HepG2 (cell line): Measurements from ENCODE around the gene CTDSP1. TPM values are rescaled to one million over a fixed set of nuclear protein-coding genes. Genes with fewer than 3 reads are reported as not detected.
A peak's percentile ranks its signal among the peaks of the same experiment; 100 is the strongest.

Experiments used
- AGO1 ChIP-seq: fragments of 200-400 bp; formaldehyde crosslinking; IDR thresholded peaks from 2 replicates; pipeline ENCODE4 v1.6.1; 2017; ENCODE audit warnings: mild to moderate bottlenecking, low read depth, low read length, moderate library complexity; ENCODE audit not compliant: poor library complexity, severe bottlenecking
- FUBP1 ChIP-seq: sonication (generic); formaldehyde crosslinking; IDR thresholded peaks from 2 replicates; pipeline ENCODE4 v1.5.1; 2020; ENCODE audit warnings: missing genetic modification reagents, mild to moderate bottlenecking, borderline replicate concordance
- GPBP1L1 ChIP-seq: sonication (generic); formaldehyde crosslinking; IDR thresholded peaks from 2 replicates; pipeline ENCODE4 v1.5.0; 2020; ENCODE audit warnings: mild to moderate bottlenecking, missing genetic modification reagents
- HDAC1 ChIP-seq: sonication (generic); formaldehyde crosslinking; IDR thresholded peaks from 2 replicates; pipeline ENCODE4 v1.5.1; 2020; ENCODE audit warnings: mild to moderate bottlenecking, missing genetic modification reagents
- PCBP1 ChIP-seq: fragments of 200-400 bp; formaldehyde crosslinking; IDR thresholded peaks from 2 replicates; pipeline ENCODE4 v1.6.1; 2017; ENCODE audit warnings: mild to moderate bottlenecking, low read depth, low read length, borderline replicate concordance
- RARG ChIP-seq: sonication (generic); formaldehyde crosslinking; IDR thresholded peaks from 2 replicates; pipeline ENCODE4 v1.4.0; 2020; ENCODE audit warnings: low read depth, mild to moderate bottlenecking, missing genetic modification reagents
- RELA ChIP-seq: sonication (generic); formaldehyde crosslinking; IDR thresholded peaks from 2 replicates; pipeline ENCODE4 v1.4.0; 2020; ENCODE audit warnings: missing genetic modification reagents
- RFX3 ChIP-seq: IDR thresholded peaks from 2 replicates; pipeline ENCODE4 v1.6.1; 2016; ENCODE audit warnings: missing biosample characterization, missing genetic modification reagents
- RFX5 ChIP-seq: IDR thresholded peaks from 2 replicates; pipeline ENCODE4 v1.6.1; 2011; ENCODE audit warnings: low read depth, low read length, improper control_type of control experiment
- RXRB ChIP-seq: IDR thresholded peaks from 2 replicates; pipeline ENCODE4 v1.6.1; 2016; ENCODE audit warnings: borderline replicate concordance, missing genetic modification reagents, missing compliant biosample characterization
- SETDB1 ChIP-seq: sonication (generic); formaldehyde crosslinking; IDR thresholded peaks from 2 replicates; pipeline ENCODE4 v1.5.1; 2020; ENCODE audit warnings: missing genetic modification reagents, mild to moderate bottlenecking, borderline replicate concordance
- SP1 ChIP-seq, 2 experiments: fragments of 450-650 bp in 1 of 2; sonication (generic) in 1 of 2; formaldehyde crosslinking in 1 of 2; IDR thresholded peaks; 2 replicates each; pipeline versions ENCODE4 v1.4.0 to v1.6.1; 2016 to 2020; ENCODE audit warnings: missing genetic modification reagents in 1 of 2
- SP2 ChIP-seq: sonication (generic); formaldehyde crosslinking; IDR thresholded peaks from 2 replicates; pipeline ENCODE4 v1.5.1; 2020; ENCODE audit warnings: mild to moderate bottlenecking, missing genetic modification reagents
- ZBTB7A ChIP-seq: sonication (generic); formaldehyde crosslinking; IDR thresholded peaks from 2 replicates; pipeline ENCODE4 v1.8.0; 2022; ENCODE audit warnings: mild to moderate bottlenecking, missing genetic modification reagents
- ZNF251 ChIP-seq: sonication (generic); formaldehyde crosslinking; IDR thresholded peaks from 2 replicates; pipeline ENCODE4 v1.9.0; 2021; ENCODE audit warnings: mild to moderate bottlenecking, missing genetic modification reagents
- ZNF660 ChIP-seq: sonication (generic); formaldehyde crosslinking; IDR thresholded peaks from 2 replicates; pipeline ENCODE4 v1.5.1; 2020; ENCODE audit warnings: mild to moderate bottlenecking, low read depth, missing genetic modification reagents, borderline replicate concordance
- ZNF670 ChIP-seq: sonication (generic); formaldehyde crosslinking; IDR thresholded peaks from 2 replicates; pipeline ENCODE4 v1.8.0; 2022; ENCODE audit warnings: mild to moderate bottlenecking, missing genetic modification reagents, borderline replicate concordance
- ZNF674 ChIP-seq: sonication (generic); formaldehyde crosslinking; IDR thresholded peaks from 2 replicates; pipeline ENCODE4 v1.5.0; 2020; ENCODE audit warnings: low read depth, mild to moderate bottlenecking, missing genetic modification reagents
- polyA plus RNA-seq, 8 experiments: library from polyadenylated mRNA; depleted of rRNA in 3 of 8; stranded (reverse) in 7 of 8; unstranded in 1 of 8; fragments of >200 nt; fragmentation: Illumina TruSeq in 4 of 8; extraction: Trizol in 4 of 8; gene quantifications; 2 replicates each; pipeline versions ENCODE4 v1.2.1 to v1.2.3, GENCODE V29; 2011 to 2016; ENCODE audit warnings: low read depth in 4 of 8, missing spikeins in 1 of 8, mixed read lengths in 1 of 8; ENCODE audit not compliant: insufficient read depth in 1 of 8
- total RNA-seq, 5 experiments: library from RNA; depleted of rRNA; stranded (reverse); fragments of >200 nt; fragmentation: Illumina TruSeq; extraction: Trizol; gene quantifications; 2 replicates each; pipeline ENCODE4 v1.2.3, GENCODE V29; 2016; ENCODE audit warnings: low read depth in 1 of 5
- TF ChIP-seq, protein P1 (sequence below): sonication (generic); formaldehyde crosslinking; IDR thresholded peaks from 2 replicates; pipeline ENCODE4 v1.4.0; 2020; ENCODE audit warnings: mild to moderate bottlenecking, missing genetic modification reagents
- TF ChIP-seq, protein P2 (sequence below): sonication (generic); formaldehyde crosslinking; IDR thresholded peaks from 2 replicates; pipeline ENCODE4 v1.4.0; 2020; ENCODE audit warnings: mild to moderate bottlenecking, missing genetic modification reagents

Gene CTDSP1
- total and polyA plus RNA-seq, 2 of the 13 experiments (the other 11 are each of a cell fraction or from before 2014, with no cell fraction given), result 91.0 to 268 TPM

GRCh38 chr2:218395826-218396687 lies 3.6 kb upstream of the CTDSP1 start (continued):
- TF ChIP-seq SP2 (CRISPR knock-in tag) (peak; percentile 54), ZNF660 (CRISPR knock-in tag) (no peak), AGO1 (peak; percentile 96), HDAC1 (CRISPR knock-in tag) (peak; percentile 88), SETDB1 (CRISPR knock-in tag) (peak; percentile 61; the same call in 1 of the 2 replicates), GPBP1L1 (CRISPR knock-in tag) (no peak), RXRB (CRISPR knock-in tag) (peak; percentile 88), ZNF674 (CRISPR knock-in tag) (0 out of 2 replicates have a peak, but pooled peaks have one; percentile 7), ZNF670 (CRISPR knock-in tag) (peak; percentile 49), ZBTB7A (peak; percentile 68), RELA (CRISPR knock-in tag) (peak; percentile 48; the same call in 1 of the 2 replicates), SP1 (IDR thresholded peaks at IDR 0.05) (no peak), SP1 (CRISPR knock-in tag; IDR thresholded peaks at IDR 0.05) (peak; percentile 95), RFX3 (peak; percentile 40; the same call in 1 of the 2 replicates), FUBP1 (CRISPR knock-in tag) (no peak), RFX5 (no peak), ZNF251 (CRISPR knock-in tag) (no peak), PCBP1 (peak; percentile 79; the same call in 1 of the 2 replicates), RARG (CRISPR knock-in tag) (no peak)
- TF ChIP-seq, protein P1, sequence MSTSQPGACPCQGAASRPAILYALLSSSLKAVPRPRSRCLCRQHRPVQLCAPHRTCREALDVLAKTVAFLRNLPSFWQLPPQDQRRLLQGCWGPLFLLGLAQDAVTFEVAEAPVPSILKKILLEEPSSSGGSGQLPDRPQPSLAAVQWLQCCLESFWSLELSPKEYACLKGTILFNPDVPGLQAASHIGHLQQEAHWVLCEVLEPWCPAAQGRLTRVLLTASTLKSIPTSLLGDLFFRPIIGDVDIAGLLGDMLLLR, result no peak
- TF ChIP-seq, protein P2, sequence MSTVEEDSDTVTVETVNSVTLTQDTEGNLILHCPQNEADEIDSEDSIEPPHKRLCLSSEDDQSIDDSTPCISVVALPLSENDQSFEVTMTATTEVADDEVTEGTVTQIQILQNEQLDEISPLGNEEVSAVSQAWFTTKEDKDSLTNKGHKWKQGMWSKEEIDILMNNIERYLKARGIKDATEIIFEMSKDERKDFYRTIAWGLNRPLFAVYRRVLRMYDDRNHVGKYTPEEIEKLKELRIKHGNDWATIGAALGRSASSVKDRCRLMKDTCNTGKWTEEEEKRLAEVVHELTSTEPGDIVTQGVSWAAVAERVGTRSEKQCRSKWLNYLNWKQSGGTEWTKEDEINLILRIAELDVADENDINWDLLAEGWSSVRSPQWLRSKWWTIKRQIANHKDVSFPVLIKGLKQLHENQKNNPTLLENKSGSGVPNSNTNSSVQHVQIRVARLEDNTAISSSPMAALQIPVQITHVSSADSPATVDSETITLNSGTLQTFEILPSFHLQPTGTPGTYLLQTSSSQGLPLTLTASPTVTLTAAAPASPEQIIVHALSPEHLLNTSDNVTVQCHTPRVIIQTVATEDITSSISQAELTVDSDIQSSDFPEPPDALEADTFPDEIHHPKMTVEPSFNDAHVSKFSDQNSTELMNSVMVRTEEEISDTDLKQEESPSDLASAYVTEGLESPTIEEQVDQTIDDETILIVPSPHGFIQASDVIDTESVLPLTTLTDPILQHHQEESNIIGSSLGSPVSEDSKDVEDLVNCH (CRISPR knock-in tag), result 0 out of 2 replicates have a peak, but pooled peaks have one; percentile 80
